SK-N-MC (cell line): ENCODE measurements around the gene CCSAP.

Experiments
- EZH2 ChIP-seq: fragments of 200-600 bp; sonication (generic); IDR thresholded peaks from one replicate; pipeline ENCODE4 v1.6.1; 2017; ENCODE audit warnings: antibody characterized with exemption
- FOXP2 ChIP-seq: optimal IDR thresholded peaks from 2 replicates; pipeline ENCODE3; 2011; ENCODE audit warnings: mild to moderate bottlenecking, moderate library complexity; ENCODE audit not compliant: insufficient read depth; ENCODE audit errors: extremely low read length, control extremely low read depth
- POLR2AphosphoS5 ChIP-seq: IDR thresholded peaks from 2 replicates; pipeline ENCODE4 v1.6.1; 2012; ENCODE audit warnings: mild to moderate bottlenecking, low read depth, low read length, borderline replicate concordance

- TF ChIP-seq EZH2 (no peak), POLR2AphosphoS5 (no peak), FOXP2 (no peak)
These were observed 33.7 kb upstream of the CCSAP start for GRCh38 chr1:229376521-229376920.
